ENCODE results near the gene IGSF23. TPM values are rescaled to one million over a fixed set of nuclear protein-coding genes. Genes with fewer than 3 reads are reported as not detected.
A peak's percentile ranks its signal among the peaks of the same experiment; 100 is the strongest.

IGSF23 gene
- total and polyA plus RNA-seq, 2 of the 13 experiments (the other 11 are each of a cell fraction or from before 2014, with no cell fraction given) = 2.3 to 8.8 TPM

- TF ChIP-seq, protein P1, sequence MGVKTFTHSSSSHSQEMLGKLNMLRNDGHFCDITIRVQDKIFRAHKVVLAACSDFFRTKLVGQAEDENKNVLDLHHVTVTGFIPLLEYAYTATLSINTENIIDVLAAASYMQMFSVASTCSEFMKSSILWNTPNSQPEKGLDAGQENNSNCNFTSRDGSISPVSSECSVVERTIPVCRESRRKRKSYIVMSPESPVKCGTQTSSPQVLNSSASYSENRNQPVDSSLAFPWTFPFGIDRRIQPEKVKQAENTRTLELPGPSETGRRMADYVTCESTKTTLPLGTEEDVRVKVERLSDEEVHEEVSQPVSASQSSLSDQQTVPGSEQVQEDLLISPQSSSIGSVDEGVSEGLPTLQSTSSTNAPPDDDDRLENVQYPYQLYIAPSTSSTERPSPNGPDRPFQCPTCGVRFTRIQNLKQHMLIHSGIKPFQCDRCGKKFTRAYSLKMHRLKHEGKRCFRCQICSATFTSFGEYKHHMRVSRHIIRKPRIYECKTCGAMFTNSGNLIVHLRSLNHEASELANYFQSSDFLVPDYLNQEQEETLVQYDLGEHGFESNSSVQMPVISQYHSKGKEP (CRISPR knock-in tag; IDR thresholded peaks at IDR 0.05) = no peak
- no peak for TF ChIP-seq ZKSCAN8 (CRISPR knock-in tag; IDR thresholded peaks at IDR 0.05; ENCODE audit: borderline replicate concordance)
- no peak for TF ChIP-seq ZFP82 (CRISPR knock-in tag; IDR thresholded peaks at IDR 0.05; ENCODE audit: borderline replicate concordance)
- TF ChIP-seq ZNF329 (CRISPR knock-in tag; IDR thresholded peaks at IDR 0.05; ENCODE audit: low read depth) = no peak
- peak; percentile 30; the same call in 1 of the 2 replicates for TF ChIP-seq HOXA3 (CRISPR knock-in tag; IDR thresholded peaks at IDR 0.05)
- no peak for TF ChIP-seq STAG1 (CRISPR knock-in tag; IDR thresholded peaks at IDR 0.05)
- peak; percentile 28; the same call in 1 of the 2 replicates for TF ChIP-seq RXRA (CRISPR knock-in tag; IDR thresholded peaks at IDR 0.05)
- TF ChIP-seq CREM (IDR thresholded peaks at IDR 0.05) = no peak
- TF ChIP-seq CREM (CRISPR knock-in tag; IDR thresholded peaks at IDR 0.05) = no peak
- TF ChIP-seq HNF4G (IDR thresholded peaks at IDR 0.05; ENCODE audit: borderline replicate concordance, low read depth, low read length) = peak; percentile 24; the same call in 1 of the 2 replicates
- TF ChIP-seq HNF4G (CRISPR knock-in tag; IDR thresholded peaks at IDR 0.05; ENCODE audit: borderline replicate concordance, low read depth) = no peak
- no peak for TF ChIP-seq ZBTB2 (CRISPR knock-in tag; IDR thresholded peaks at IDR 0.05; ENCODE audit: low read depth)
- no peak for TF ChIP-seq ZNF484 (CRISPR knock-in tag; IDR thresholded peaks at IDR 0.05; ENCODE audit: borderline replicate concordance, low read depth)
- TF ChIP-seq HDAC1 (CRISPR knock-in tag; IDR thresholded peaks at IDR 0.05) = peak; percentile 34; the same call in 1 of the 2 replicates
- TF ChIP-seq, protein P2, sequence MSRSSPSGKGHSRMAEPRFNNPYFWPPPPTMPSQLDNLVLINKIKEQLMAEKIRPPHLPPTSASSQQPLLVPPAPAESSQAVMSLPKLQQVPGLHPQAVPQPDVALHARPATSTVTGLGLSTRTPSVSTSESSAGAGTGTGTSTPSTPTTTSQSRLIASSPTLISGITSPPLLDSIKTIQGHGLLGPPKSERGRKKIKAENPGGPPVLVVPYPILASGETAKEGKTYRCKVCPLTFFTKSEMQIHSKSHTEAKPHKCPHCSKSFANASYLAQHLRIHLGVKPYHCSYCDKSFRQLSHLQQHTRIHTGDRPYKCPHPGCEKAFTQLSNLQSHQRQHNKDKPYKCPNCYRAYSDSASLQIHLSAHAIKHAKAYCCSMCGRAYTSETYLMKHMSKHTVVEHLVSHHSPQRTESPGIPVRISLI (CRISPR knock-in tag; IDR thresholded peaks at IDR 0.05; ENCODE audit: borderline replicate concordance) = no peak
- TF ChIP-seq TBX2 (CRISPR knock-in tag; IDR thresholded peaks at IDR 0.05; ENCODE audit: borderline replicate concordance) = no peak
- TF ChIP-seq, protein P3, sequence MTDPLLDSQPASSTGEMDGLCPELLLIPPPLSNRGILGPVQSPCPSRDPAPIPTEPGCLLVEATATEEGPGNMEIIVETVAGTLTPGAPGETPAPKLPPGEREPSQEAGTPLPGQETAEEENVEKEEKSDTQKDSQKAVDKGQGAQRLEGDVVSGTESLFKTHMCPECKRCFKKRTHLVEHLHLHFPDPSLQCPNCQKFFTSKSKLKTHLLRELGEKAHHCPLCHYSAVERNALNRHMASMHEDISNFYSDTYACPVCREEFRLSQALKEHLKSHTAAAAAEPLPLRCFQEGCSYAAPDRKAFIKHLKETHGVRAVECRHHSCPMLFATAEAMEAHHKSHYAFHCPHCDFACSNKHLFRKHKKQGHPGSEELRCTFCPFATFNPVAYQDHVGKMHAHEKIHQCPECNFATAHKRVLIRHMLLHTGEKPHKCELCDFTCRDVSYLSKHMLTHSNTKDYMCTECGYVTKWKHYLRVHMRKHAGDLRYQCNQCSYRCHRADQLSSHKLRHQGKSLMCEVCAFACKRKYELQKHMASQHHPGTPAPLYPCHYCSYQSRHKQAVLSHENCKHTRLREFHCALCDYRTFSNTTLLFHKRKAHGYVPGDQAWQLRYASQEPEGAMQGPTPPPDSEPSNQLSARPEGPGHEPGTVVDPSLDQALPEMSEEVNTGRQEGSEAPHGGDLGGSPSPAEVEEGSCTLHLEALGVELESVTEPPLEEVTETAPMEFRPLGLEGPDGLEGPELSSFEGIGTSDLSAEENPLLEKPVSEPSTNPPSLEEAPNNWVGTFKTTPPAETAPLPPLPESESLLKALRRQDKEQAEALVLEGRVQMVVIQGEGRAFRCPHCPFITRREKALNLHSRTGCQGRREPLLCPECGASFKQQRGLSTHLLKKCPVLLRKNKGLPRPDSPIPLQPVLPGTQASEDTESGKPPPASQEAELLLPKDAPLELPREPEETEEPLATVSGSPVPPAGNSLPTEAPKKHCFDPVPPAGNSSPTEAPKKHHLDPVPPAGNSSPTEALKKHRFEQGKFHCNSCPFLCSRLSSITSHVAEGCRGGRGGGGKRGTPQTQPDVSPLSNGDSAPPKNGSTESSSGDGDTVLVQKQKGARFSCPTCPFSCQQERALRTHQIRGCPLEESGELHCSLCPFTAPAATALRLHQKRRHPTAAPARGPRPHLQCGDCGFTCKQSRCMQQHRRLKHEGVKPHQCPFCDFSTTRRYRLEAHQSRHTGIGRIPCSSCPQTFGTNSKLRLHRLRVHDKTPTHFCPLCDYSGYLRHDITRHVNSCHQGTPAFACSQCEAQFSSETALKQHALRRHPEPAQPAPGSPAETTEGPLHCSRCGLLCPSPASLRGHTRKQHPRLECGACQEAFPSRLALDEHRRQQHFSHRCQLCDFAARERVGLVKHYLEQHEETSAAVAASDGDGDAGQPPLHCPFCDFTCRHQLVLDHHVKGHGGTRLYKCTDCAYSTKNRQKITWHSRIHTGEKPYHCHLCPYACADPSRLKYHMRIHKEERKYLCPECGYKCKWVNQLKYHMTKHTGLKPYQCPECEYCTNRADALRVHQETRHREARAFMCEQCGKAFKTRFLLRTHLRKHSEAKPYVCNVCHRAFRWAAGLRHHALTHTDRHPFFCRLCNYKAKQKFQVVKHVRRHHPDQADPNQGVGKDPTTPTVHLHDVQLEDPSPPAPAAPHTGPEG (CRISPR knock-in tag; IDR thresholded peaks at IDR 0.05) = no peak
- TF ChIP-seq GLMP (CRISPR knock-in tag; IDR thresholded peaks at IDR 0.05; ENCODE audit: borderline replicate concordance) = no peak
These were observed 12.8 kb downstream of the IGSF23 start (continued) for GRCh38 chr19:44626048-44626624.
